Loucy (cell line): ENCODE data around the gene MED13L.

Source experiments
- H2AFZ ChIP-seq: fragments of 200-600 bp; sonication (generic); 2 replicates; pipeline ENCODE4 v1.6.0; 2016; ENCODE audit warnings: antibody characterized with exemption, mild to moderate bottlenecking, low read length, moderate library complexity
- H3F3A ChIP-seq: fragments of 200-600 bp; 2 replicates; pipeline ENCODE4 v1.6.0; 2016; ENCODE audit warnings: antibody characterized with exemption, low read depth, mild to moderate bottlenecking
- H3K27me3 ChIP-seq: fragments of 200-600 bp; sonication (generic); 2 replicates; pipeline ENCODE4 v1.6.1; 2014; ENCODE audit warnings: low read length, mild to moderate bottlenecking; ENCODE audit not compliant: insufficient read depth, poor library complexity, severe bottlenecking
- H3K36me3 ChIP-seq: fragments of 200-600 bp; sonication (generic); 2 replicates; pipeline ENCODE4 v1.6.1; 2016; ENCODE audit warnings: low read length; ENCODE audit not compliant: insufficient read depth
- H3K4me1 ChIP-seq: fragments of 200-600 bp; sonication (generic); 2 replicates; pipeline ENCODE4 v1.5.1; 2014; ENCODE audit warnings: low read length, mild to moderate bottlenecking; ENCODE audit not compliant: insufficient read depth, poor library complexity, severe bottlenecking
- H3K4me2 ChIP-seq: fragments of 200-600 bp; sonication (generic); 2 replicates; pipeline ENCODE4 v1.6.0; 2014; ENCODE audit warnings: antibody characterized with exemption, low read length, low read depth, mild to moderate bottlenecking; ENCODE audit not compliant: poor library complexity, severe bottlenecking
- H3K4me3 ChIP-seq: fragments of 200-600 bp; sonication (generic); 2 replicates; pipeline ENCODE4 v1.5.1; 2014; ENCODE audit warnings: low read length, mild to moderate bottlenecking, mixed read lengths; ENCODE audit not compliant: poor library complexity, severe bottlenecking
- H3K79me2 ChIP-seq: fragments of 200-600 bp; sonication (generic); 2 replicates; pipeline ENCODE4 v1.6.1; 2014; ENCODE audit warnings: low read length; ENCODE audit not compliant: insufficient read depth
- H3K9ac ChIP-seq: fragments of 200-600 bp; sonication (generic); 2 replicates; pipeline ENCODE4 v1.6.0; 2014; ENCODE audit warnings: mild to moderate bottlenecking, low read depth, low read length, moderate library complexity; ENCODE audit not compliant: poor library complexity, severe bottlenecking
- H3K9me2 ChIP-seq: fragments of 200-600 bp; sonication (generic); replicated peaks from 2 replicates; pipeline ENCODE4 v1.6.1; 2016; ENCODE audit warnings: low read depth, low read length, mixed read lengths
- H3K9me3 ChIP-seq: fragments of 200-600 bp; sonication (generic); 2 replicates; pipeline ENCODE4 v1.6.1; 2014; ENCODE audit warnings: mild to moderate bottlenecking, antibody characterized with exemption, low read length, low read depth; ENCODE audit not compliant: insufficient read depth
- H4K20me1 ChIP-seq: fragments of 200-600 bp; sonication (generic); 2 replicates; pipeline ENCODE4 v1.6.0; 2014; ENCODE audit warnings: antibody characterized with exemption, low read length, mild to moderate bottlenecking; ENCODE audit not compliant: insufficient read depth, poor library complexity, severe bottlenecking
- EZH2phosphoT487 ChIP-seq: fragments of 200-600 bp; IDR thresholded peaks from 2 replicates; pipeline ENCODE4 v1.6.1; 2018; ENCODE audit warnings: antibody characterized with exemption, mild to moderate bottlenecking, moderate library complexity, borderline replicate concordance
- TF ChIP-seq, protein P1 (sequence below): fragments of 200-600 bp; sonication (generic); conservative IDR thresholded peaks from 2 replicates; pipeline ENCODE4 v1.5.1; 2014; ENCODE audit warnings: mild to moderate bottlenecking, antibody characterized with exemption, low read length

The MED13L gene

GRCh38 chr12:115956236-115956635, 321.3 kb downstream of the MED13L start:
- H4K20me1 ChIP-seq: no peaks in the 10 kb centered on the region
- H3K9me3 ChIP-seq: no peaks in the 10 kb centered on the region
- H3K9me2 ChIP-seq: no peaks in the 10 kb centered on the region
- H3K9ac ChIP-seq: no peak overlapping the region
- no peaks in the 10 kb centered on the region for H3K27me3 ChIP-seq
- H3F3A ChIP-seq: no peaks in the 10 kb centered on the region
- TF ChIP-seq EZH2phosphoT487: no peak
- TF ChIP-seq, protein P1, sequence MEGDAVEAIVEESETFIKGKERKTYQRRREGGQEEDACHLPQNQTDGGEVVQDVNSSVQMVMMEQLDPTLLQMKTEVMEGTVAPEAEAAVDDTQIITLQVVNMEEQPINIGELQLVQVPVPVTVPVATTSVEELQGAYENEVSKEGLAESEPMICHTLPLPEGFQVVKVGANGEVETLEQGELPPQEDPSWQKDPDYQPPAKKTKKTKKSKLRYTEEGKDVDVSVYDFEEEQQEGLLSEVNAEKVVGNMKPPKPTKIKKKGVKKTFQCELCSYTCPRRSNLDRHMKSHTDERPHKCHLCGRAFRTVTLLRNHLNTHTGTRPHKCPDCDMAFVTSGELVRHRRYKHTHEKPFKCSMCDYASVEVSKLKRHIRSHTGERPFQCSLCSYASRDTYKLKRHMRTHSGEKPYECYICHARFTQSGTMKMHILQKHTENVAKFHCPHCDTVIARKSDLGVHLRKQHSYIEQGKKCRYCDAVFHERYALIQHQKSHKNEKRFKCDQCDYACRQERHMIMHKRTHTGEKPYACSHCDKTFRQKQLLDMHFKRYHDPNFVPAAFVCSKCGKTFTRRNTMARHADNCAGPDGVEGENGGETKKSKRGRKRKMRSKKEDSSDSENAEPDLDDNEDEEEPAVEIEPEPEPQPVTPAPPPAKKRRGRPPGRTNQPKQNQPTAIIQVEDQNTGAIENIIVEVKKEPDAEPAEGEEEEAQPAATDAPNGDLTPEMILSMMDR: no peak
- no peak overlapping the region for H2AFZ ChIP-seq
- H3K36me3 ChIP-seq: peaks cover 29% of the 10 kb centered on the region; the same call in 1 of the 2 replicates
- no peaks in the 10 kb centered on the region for H3K79me2 ChIP-seq
- H3K4me3 ChIP-seq: no peak overlapping the region
- no peak overlapping the region for H3K4me2 ChIP-seq
- peaks cover 4% of the 10 kb centered on the region for H3K4me1 ChIP-seq

DNA sequence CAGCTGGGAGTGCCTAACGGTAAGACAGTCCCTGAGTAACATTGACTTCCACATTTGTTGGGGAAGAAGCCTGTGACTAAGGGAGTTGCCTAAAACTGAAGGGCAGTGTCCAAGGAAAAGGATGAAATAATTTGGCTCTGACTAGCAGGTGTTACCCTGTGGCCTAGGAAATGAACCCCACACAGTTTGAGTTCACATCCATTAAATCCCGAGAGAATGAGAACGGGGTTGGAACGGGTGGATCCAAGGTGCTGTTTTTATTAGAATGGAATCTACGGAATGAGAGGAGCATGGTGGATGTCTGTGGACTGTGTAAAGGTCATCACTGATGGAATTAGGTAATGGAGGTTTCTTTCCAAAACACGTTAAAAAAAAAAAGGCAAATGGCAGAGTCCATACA, 324.0 kb downstream of the MED13L start:
- Histone ChIP-seq H4K20me1 (no peaks in the 10 kb centered on the region), H2AFZ (no peak overlapping the region), H3K27me3 (no peaks in the 10 kb centered on the region), H3K4me2 (no peak overlapping the region), H3K4me3 (no peak overlapping the region), H3F3A (no peaks in the 10 kb centered on the region), H3K79me2 (no peaks in the 10 kb centered on the region), H3K4me1 (no peaks in the 10 kb centered on the region), H3K9me2 (no peaks in the 10 kb centered on the region), H3K36me3 (peaks cover 12% of the 10 kb centered on the region; the same call in 1 of the 2 replicates), H3K9me3 (no peaks in the 10 kb centered on the region), H3K9ac (no peak overlapping the region)
- TF ChIP-seq EZH2phosphoT487: no peak
- TF ChIP-seq, protein P1: no peak

DNA sequence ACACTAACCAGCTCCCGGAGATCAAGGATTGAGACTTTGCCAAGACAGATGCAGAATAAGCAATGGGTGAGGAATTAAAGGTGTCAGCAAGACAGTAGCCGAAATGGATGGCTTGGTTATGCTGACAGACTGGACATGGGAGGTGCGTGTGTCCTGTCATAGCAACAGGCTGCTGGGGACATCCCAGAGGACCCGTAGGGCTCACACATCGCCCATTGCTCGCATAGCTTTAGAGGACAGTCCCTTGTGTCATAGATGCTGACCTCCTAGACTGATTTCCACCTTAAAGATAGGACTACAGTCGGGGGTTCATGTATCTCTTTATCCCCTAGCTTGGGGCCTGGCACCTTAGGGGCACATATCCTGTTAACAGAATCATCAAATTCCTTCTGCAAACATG, 324.5 kb downstream of the MED13L start:
- H3K36me3 ChIP-seq: peaks cover 8% of the 10 kb centered on the region; the same call in 1 of the 2 replicates
- no peak overlapping the region for H3K9ac ChIP-seq
- no peaks in the 10 kb centered on the region for H3K27me3 ChIP-seq
- no peak overlapping the region for H3K4me3 ChIP-seq
- H3K9me3 ChIP-seq: no peaks in the 10 kb centered on the region
- no peak overlapping the region for H3K4me2 ChIP-seq
- no peaks in the 10 kb centered on the region for H4K20me1 ChIP-seq
- H3K4me1 ChIP-seq: no peaks in the 10 kb centered on the region
- no peaks in the 10 kb centered on the region for H3F3A ChIP-seq
- TF ChIP-seq, protein P1: no peak
- TF ChIP-seq EZH2phosphoT487: no peak
- no peak overlapping the region for H2AFZ ChIP-seq
- H3K9me2 ChIP-seq: no peaks in the 10 kb centered on the region
- H3K79me2 ChIP-seq: no peaks in the 10 kb centered on the region
